Transverse colon (tissue), 4 donors: ENCODE results near the gene NAALADL2. TPM values are rescaled to one million over a fixed set of nuclear protein-coding genes. Genes with fewer than 3 reads are reported as not detected.
"Not testable (repeated sequence)": the region's sequence is repeated elsewhere in the genome, so short reads cannot be mapped to it uniquely, and the experiment has no call there.

Experiments used
- DNase-seq: peaks from one replicate; pipeline ENCODE4 v3.0.0-alpha.2; 2019
- H3K27ac ChIP-seq, 4 donors: fragments of 200-600 bp; sonication (generic); 2 replicates each; pipeline ENCODE4 v1.5.1; 2016 to 2018; ENCODE audit warnings: inconsistent platforms in 4 of 4
- H3K27me3 ChIP-seq: fragments of 200-600 bp; sonication (generic); 2 replicates; pipeline ENCODE4 v1.5.1; 2017; ENCODE audit warnings: inconsistent platforms
- H3K36me3 ChIP-seq, 4 donors: fragments of 200-600 bp; sonication (generic); 2 replicates each; pipeline ENCODE4 v1.5.1; 2017 to 2019; ENCODE audit warnings: inconsistent platforms in 4 of 4
- H3K4me1 ChIP-seq, 4 donors: fragments of 200-600 bp; sonication (generic); 2 replicates each; pipeline ENCODE4 v1.5.1; 2017 to 2020; ENCODE audit warnings: inconsistent platforms in 4 of 4
- H3K4me3 ChIP-seq, 4 donors: fragments of 200-600 bp; sonication (generic); 1 replicate in 1 of 4; 2 replicates in 3 of 4; pipeline versions ENCODE4 v1.5.1 to v1.6.1; 2017 to 2019; ENCODE audit warnings: inconsistent platforms in 4 of 4
- H3K9me3 ChIP-seq, 2 donors: fragments of 200-600 bp; sonication (generic); 2 replicates each; pipeline ENCODE4 v1.5.1; 2017 to 2019; ENCODE audit warnings: inconsistent platforms in 2 of 2
- CTCF ChIP-seq, 5 experiments: fragments of 200-600 bp in 3 of 5; fragments of 450-650 bp in 2 of 5; sonication (generic) in 3 of 5; IDR thresholded peaks; 1 replicate in 2 of 5; 2 replicates in 3 of 5; pipeline ENCODE4 v1.5.1; 2016 to 2017; ENCODE audit warnings: antibody characterized with exemption in 5 of 5, inconsistent platforms in 3 of 5, mild to moderate bottlenecking in 2 of 5, moderate library complexity in 1 of 5
- EP300 ChIP-seq: sonication (generic); formaldehyde crosslinking; IDR thresholded peaks from one replicate; pipeline ENCODE4 v1.6.1; 2017; ENCODE audit warnings: antibody characterized with exemption, low read depth
- POLR2A ChIP-seq: fragments of 450-650 bp; IDR thresholded peaks from one replicate; pipeline ENCODE4 v1.6.1; 2016; ENCODE audit warnings: antibody characterized with exemption, mild to moderate bottlenecking, moderate library complexity
- POLR2AphosphoS5 ChIP-seq, 3 donors: sonication (generic); formaldehyde crosslinking; IDR thresholded peaks; one replicate each; pipeline ENCODE4 v1.6.1; 2016; ENCODE audit warnings: antibody characterized with exemption in 3 of 3
- WGBS, 2 donors: methylation state at CpG; one replicate each; pipeline ENCODE4 v1.1.5; 2018; ENCODE audit warnings: low coverage in 1 of 2; 5-methylcytosine and 5-hydroxymethylcytosine counted together
- in situ Hi-C, 4 donors: fragments of 200-750 bp; cut with MboI; loops; one replicate each; pipeline versions ENCODE4 v1.15.0 to v1.15.1; 2017; ENCODE audit warnings: low sequenced_read_pairs in 3 of 4, low pct_ligation_motif_present in 1 of 4, low pct_unique_long_range_greater_than_20kb in 1 of 4
- intact Hi-C: fragments of 100-400 bp; cut with DNase I; formaldehyde crosslinking; loops from one replicate; pipeline ENCODE4 v1.15.1; 2023; ENCODE audit warnings: low total_unique reads
- total RNA-seq, 4 donors: library from RNA; depleted of rRNA; stranded (reverse); fragments of >200 nt; gene quantifications; one replicate each; pipeline ENCODE4 v1.1.0, GENCODE V29; 2016

NAALADL2 gene
- total RNA-seq, 4 donors from 2014 or later = 10.1 to 22.7 (median 15.1) TPM

- in situ Hi-C loops = no loop called here
- H3K27ac ChIP-seq = no peak overlapping the region
- DNase-seq = no peak
- WGBS, 2 donors = 56 to 80% methylated on average over 1 of the region's 1 CpG
- H3K4me3 ChIP-seq = no peak overlapping the region
- H3K9me3 ChIP-seq = no peaks in the 10 kb centered on the region
- H3K4me1 ChIP-seq = no peaks in the 10 kb centered on the region
- TF ChIP-seq POLR2A (no peak), EP300 (no peak), POLR2AphosphoS5 (IDR thresholded peaks at IDR 0.05) (no peak), CTCF (IDR thresholded peaks at IDR 0.05) (no peak)
- H3K36me3 ChIP-seq = no peaks in the 10 kb centered on the region
- H3K27me3 ChIP-seq = no peaks in the 10 kb centered on the region
- intact Hi-C loops = no loop called here
Observed at GRCh38 chr3:175606650-175607318, 747.6 kb downstream of the NAALADL2 start.

- no peak for DNase-seq
- in situ Hi-C loops = no loop called here
- no peaks in the 10 kb centered on the region for H3K27me3 ChIP-seq
- H3K4me3 ChIP-seq = no peak overlapping the region
- no peak overlapping the region for H3K27ac ChIP-seq
- H3K36me3 ChIP-seq = no peaks in the 10 kb centered on the region
- TF ChIP-seq EP300 = no peak
- TF ChIP-seq POLR2AphosphoS5 (IDR thresholded peaks at IDR 0.05) = no peak
- TF ChIP-seq CTCF (IDR thresholded peaks at IDR 0.05) = no peak
- TF ChIP-seq POLR2A = no peak
- H3K9me3 ChIP-seq = no peaks in the 10 kb centered on the region
- intact Hi-C loops = no loop called here
- H3K4me1 ChIP-seq = no peaks in the 10 kb centered on the region
- WGBS, 2 donors = 80 to 81% methylated on average over 5 of the region's 5 CpGs
Observed at GRCh38 chr3:175608356-175608755, 749.2 kb downstream of the NAALADL2 start.

- H3K4me1 ChIP-seq = no peaks in the 10 kb centered on the region
- TF ChIP-seq POLR2A (no peak), POLR2AphosphoS5 (IDR thresholded peaks at IDR 0.05) (no peak), CTCF (IDR thresholded peaks at IDR 0.05) (no peak), EP300 (no peak)
- H3K4me3 ChIP-seq = no peak overlapping the region
- WGBS, 2 donors = 80 to 88% methylated on average over 2 of the region's 2 CpGs
- intact Hi-C loops (no loop called here), in situ Hi-C loops (no loop called here)
- H3K9me3 ChIP-seq = no peaks in the 10 kb centered on the region
- DNase-seq = no peak
- no peaks in the 10 kb centered on the region for H3K36me3 ChIP-seq
- no peak overlapping the region for H3K27ac ChIP-seq
- no peaks in the 10 kb centered on the region for H3K27me3 ChIP-seq
Observed at GRCh38 chr3:175608911-175609310, 749.8 kb downstream of the NAALADL2 start.

GRCh38 chr3:175612487-175613196 lies 753.5 kb downstream of the NAALADL2 start:
- in situ Hi-C loops (no loop called here), intact Hi-C loops (no loop called here)
- WGBS, 2 donors = 57 to 78% methylated on average over 5 to 6 of the region's 6 CpGs

GRCh38 chr3:175614107-175614506 lies 755.0 kb downstream of the NAALADL2 start:
- intact Hi-C loops, H3K4me3 ChIP-seq, DNase-seq, in situ Hi-C loops, H3K27me3 ChIP-seq, H3K4me1 ChIP-seq, H3K36me3 ChIP-seq, H3K27ac ChIP-seq, H3K9me3 ChIP-seq: not testable (repeated sequence)
- WGBS, 2 donors = 92 to 96% methylated on average over 2 to 9 of the region's 9 CpGs

More at GRCh38 chr3:175612487-175613196, 753.5 kb downstream of the NAALADL2 start:
- no peaks in the 10 kb centered on the region for H3K9me3 ChIP-seq
- no peaks in the 10 kb centered on the region for H3K4me1 ChIP-seq
- H3K36me3 ChIP-seq = no peaks in the 10 kb centered on the region
- H3K27me3 ChIP-seq = no peaks in the 10 kb centered on the region
- DNase-seq = no peak
- H3K27ac ChIP-seq = no peak overlapping the region
- H3K4me3 ChIP-seq = no peak overlapping the region
- no peak for TF ChIP-seq EP300
- no peak for TF ChIP-seq CTCF (IDR thresholded peaks at IDR 0.05)
- no peak for TF ChIP-seq POLR2A
- TF ChIP-seq POLR2AphosphoS5 (IDR thresholded peaks at IDR 0.05) = no peak
